HG03103 (cell line): Measurements from ENCODE around the gene KIF18B.

Experiments used
- ATAC-seq: cut with Tn5 transposase; IDR thresholded peaks from one replicate; pipeline ENCODE4 v1.9.1; 2021; ENCODE audit warnings: low read depth; ENCODE audit not compliant: unreplicated experiment

The KIF18B gene

GRCh38 chr17:44921122-44921882 is 26.3 kb downstream of the KIF18B start:
- ATAC-seq = no peak

DNA sequence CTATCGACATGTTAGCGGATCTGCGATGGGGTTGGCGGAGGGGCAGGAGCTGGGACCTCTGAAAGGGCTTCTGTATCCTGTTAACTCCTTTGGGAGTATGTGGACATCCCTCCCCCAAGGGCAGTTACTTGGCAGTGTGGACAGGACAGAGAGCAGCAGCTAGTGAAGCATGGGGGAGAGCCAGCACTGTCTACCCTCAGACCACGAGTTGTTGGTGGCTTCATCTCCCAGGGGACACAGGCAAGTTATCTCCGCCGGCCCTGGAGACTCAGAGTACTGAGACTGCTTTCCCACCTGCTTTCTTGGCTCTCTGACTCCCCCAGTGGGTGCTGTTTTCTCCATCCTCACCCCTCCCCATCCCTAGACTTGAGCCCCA is 27.0 kb downstream of the KIF18B start:
- no peak for ATAC-seq

GRCh38 chr17:44919885-44920564 is 27.5 kb downstream of the KIF18B start:
- peak; percentile 63 for ATAC-seq

DNA sequence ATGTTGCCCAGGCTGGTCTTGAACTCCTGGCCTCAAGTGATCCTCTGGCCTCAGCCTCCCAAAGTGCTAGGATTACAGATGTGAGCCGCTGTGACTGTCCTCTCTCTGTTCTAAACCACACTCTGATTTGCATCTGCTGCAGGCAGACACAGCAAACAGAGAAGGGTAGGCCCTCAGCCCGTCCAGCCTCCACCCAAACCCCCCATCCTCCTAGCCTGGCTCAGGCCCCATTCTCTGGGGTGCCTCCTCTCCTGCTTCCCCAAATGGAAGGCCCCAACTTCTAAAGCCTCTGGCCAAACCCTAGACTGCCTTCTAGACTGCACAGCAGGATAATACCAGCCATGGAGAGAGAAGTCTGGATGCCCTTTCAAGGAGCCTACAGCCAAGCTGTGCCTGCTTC is 28.2 kb downstream of the KIF18B start:
- no peak for ATAC-seq

GRCh38 chr17:44918006-44918405 is 29.6 kb downstream of the KIF18B start:
- ATAC-seq = no peak

DNA sequence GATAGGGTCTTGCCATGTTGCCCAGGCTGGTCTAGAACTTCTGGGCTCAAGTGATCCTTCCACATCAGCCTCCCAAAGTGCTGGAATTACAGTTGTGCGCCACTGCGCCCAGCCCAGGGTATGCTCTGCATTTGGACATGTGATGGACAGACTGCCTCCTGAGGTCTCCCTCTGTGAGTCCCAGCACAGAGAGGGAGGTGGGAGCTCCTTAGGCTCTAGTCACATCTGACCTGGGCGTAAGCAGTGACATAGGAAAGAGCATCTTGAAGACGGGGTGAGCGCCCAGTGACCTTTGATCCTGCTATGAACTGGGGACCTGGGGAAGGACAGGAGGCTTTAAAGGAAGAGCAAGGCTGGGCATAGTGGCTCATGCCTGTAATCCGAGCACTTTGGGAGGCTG is 30.1 kb downstream of the KIF18B start:
- no peak for ATAC-seq

GRCh38 chr17:44916781-44917241 is 30.8 kb downstream of the KIF18B start:
- no peak for ATAC-seq

GRCh38 chr17:44915862-44916780 is 31.5 kb downstream of the KIF18B start:
- no peak for ATAC-seq

DNA sequence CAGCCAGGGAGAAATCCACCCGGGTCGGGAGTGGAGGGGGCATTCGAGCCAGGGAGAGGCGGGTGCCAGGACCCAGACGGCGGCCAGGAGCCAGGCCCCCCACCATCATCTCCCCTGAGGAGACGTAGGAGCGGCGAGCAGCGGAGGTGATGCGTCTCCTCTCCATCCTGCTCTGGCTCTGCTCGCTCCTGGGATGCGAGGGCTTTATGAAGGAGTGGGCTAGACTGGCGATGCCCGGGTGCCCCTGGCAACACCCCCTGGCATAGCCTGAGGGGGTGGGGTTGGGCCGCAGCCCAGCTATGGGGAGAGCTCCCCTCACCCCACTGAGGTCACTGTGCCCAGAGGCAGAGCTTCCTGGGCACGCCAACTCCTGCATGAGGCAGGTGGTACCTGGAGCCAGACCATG is 32.2 kb downstream of the KIF18B start, which contains the start of gene GFAP:
GFAP (minus strand) TSS at position 180 of the 406 bp plus-strand sequence; CDS start at position 166, 14 bp downstream.
- no peak for ATAC-seq

- no peak for ATAC-seq
Measured at GRCh38 chr17:44914698-44915271, 32.8 kb downstream of the KIF18B start.

DNA sequence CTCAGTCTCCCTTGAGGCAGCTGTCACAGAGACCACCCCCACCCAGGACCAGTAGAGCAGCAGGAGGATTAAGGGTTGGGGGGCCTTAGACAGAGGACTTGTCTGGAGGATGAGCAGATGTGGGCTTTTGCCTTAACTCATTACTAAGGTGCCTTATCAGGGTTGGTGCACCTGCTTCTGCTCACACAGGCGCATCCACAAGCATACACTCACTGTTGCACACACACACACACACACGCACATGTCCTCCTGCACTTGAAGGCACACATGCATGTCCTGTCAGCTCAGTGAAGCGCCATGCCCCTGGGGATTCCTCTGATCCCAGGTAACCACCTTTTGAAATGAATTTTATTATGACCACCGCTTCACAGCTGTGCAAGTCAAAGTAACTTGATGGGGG is 33.4 kb downstream of the KIF18B start:
- ATAC-seq = no peak

DNA sequence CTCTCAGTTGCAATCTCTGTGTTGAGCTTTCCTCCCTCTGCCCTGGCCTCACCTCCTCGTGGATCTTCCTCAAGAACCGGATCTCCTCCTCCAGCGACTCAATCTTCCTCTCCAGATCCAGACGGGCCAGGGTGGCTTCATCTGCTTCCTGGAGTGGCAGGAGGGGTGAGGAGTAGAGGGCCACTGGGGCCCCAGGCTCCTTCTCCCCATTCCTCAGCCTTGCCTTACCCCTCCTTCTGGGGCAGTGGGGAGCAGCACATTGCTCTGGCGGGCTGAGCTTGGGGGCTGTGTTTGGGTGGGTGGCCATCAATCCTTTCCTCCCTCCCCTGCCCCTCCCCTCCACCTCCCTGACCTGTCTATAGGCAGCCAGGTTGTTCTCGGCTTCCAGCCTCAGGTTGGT is 33.9 kb downstream of the KIF18B start:
- ATAC-seq = no peak

GRCh38 chr17:44912763-44913544 is 34.6 kb downstream of the KIF18B start:
- ATAC-seq = no peak

- ATAC-seq = no peak
Measured at GRCh38 chr17:44911133-44912001, 36.2 kb downstream of the KIF18B start.

- no peak for ATAC-seq
Measured at GRCh38 chr17:44910231-44911106, 37.1 kb downstream of the KIF18B start.

DNA sequence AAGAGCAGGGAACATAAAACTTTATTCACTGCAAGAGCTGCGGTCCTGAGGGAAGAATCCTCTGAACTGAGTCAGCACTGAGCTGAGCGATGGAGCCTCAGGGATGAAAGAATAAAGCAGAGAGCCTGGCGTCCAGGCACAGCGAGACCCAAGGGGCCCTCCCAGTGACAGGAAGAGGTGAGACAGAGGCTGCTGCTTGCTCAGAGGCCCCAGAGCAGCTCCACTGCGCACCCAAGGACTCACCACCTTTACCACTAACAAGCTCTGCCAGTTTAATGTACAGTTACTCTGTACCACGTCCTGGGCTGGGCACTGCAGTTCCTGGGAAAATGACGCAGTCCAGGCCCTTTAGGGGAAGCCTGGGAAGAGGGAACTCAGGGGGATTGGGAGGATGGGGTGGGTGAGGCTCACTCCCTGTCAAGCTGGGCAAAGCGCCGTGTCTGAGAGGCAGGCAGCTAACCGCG is 37.9 kb downstream of the KIF18B start:
- ATAC-seq = no peak

GRCh38 chr17:44908761-44909326 is 38.7 kb downstream of the KIF18B start:
- no peak for ATAC-seq
